NB4 (cell line): ENCODE data around the gene DEGS1.

Experiments
- MYC ChIP-seq: IDR thresholded peaks from 2 replicates; pipeline ENCODE4 v1.6.1; 2011; ENCODE audit warnings: low read depth, low read length
- POLR2A ChIP-seq: IDR thresholded peaks from 2 replicates; pipeline ENCODE4 v1.6.1; 2011; ENCODE audit warnings: mild to moderate bottlenecking; ENCODE audit not compliant: insufficient read length; ENCODE audit errors: extremely low read depth
- TF ChIP-seq, protein P1 (sequence below): IDR thresholded peaks from one replicate; pipeline ENCODE4 v1.5.1; 2012; ENCODE audit warnings: low read depth, low read length
- TF ChIP-seq, protein P2 (sequence below): IDR thresholded peaks from 2 replicates; pipeline ENCODE4 v1.6.1; 2011; ENCODE audit warnings: low read depth, low read length

- TF ChIP-seq, protein P1, sequence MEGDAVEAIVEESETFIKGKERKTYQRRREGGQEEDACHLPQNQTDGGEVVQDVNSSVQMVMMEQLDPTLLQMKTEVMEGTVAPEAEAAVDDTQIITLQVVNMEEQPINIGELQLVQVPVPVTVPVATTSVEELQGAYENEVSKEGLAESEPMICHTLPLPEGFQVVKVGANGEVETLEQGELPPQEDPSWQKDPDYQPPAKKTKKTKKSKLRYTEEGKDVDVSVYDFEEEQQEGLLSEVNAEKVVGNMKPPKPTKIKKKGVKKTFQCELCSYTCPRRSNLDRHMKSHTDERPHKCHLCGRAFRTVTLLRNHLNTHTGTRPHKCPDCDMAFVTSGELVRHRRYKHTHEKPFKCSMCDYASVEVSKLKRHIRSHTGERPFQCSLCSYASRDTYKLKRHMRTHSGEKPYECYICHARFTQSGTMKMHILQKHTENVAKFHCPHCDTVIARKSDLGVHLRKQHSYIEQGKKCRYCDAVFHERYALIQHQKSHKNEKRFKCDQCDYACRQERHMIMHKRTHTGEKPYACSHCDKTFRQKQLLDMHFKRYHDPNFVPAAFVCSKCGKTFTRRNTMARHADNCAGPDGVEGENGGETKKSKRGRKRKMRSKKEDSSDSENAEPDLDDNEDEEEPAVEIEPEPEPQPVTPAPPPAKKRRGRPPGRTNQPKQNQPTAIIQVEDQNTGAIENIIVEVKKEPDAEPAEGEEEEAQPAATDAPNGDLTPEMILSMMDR, result no peak
- TF ChIP-seq, protein P2, sequence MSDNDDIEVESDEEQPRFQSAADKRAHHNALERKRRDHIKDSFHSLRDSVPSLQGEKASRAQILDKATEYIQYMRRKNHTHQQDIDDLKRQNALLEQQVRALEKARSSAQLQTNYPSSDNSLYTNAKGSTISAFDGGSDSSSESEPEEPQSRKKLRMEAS, result no peak
- TF ChIP-seq POLR2A (no peak), MYC (no peak)
These were observed 2.2 kb downstream of the DEGS1 start for GRCh38 chr1:224185208-224185607.
